IMR-90 (cell line): Measurements from ENCODE around the gene CHRNA1.

Source experiments
- CTCF ChIP-seq: conservative IDR thresholded peaks from 2 replicates; pipeline ENCODE4 v1.5.1; 2012; ENCODE audit warnings: mild to moderate bottlenecking, low read depth, low read length, improper control_type of control experiment
- MAFK ChIP-seq: IDR thresholded peaks from 2 replicates; pipeline ENCODE4 v1.6.1; 2012; ENCODE audit warnings: low read depth, low read length, improper control_type of control experiment
- POLR2A ChIP-seq: IDR thresholded peaks from 2 replicates; pipeline ENCODE4 v1.6.1; 2012; ENCODE audit warnings: mild to moderate bottlenecking, low read depth, low read length
- RFX5 ChIP-seq: IDR thresholded peaks from 2 replicates; pipeline ENCODE4 v1.8.0; 2012; ENCODE audit warnings: low read depth, mild to moderate bottlenecking, low read length, moderate library complexity
- SMC3 ChIP-seq: fragments of 150-350 bp; IDR thresholded peaks from 2 replicates; pipeline ENCODE4 v1.6.1; 2016; ENCODE audit warnings: low read depth, mild to moderate bottlenecking, antibody characterized with exemption, low read length, moderate library complexity

- no peak for TF ChIP-seq CTCF
- no peak for TF ChIP-seq POLR2A
- TF ChIP-seq MAFK, result no peak
- no peak for TF ChIP-seq SMC3
- no peak for TF ChIP-seq RFX5
These were observed 1.3 kb upstream of the CHRNA1 start for GRCh38 chr2:174765576-174765975.
